Neuronal stem cell (in vitro differentiated cells): ENCODE data around the gene BRAT1.

Experiments
- DNase-seq: peaks from one replicate; pipeline ENCODE4 v3.0.0-alpha.2; 2013; ENCODE audit warnings: low spot score
- H2AFZ ChIP-seq: one replicate; pipeline ENCODE4 v1.6.1; 2013; ENCODE audit warnings: mild to moderate bottlenecking, low read length, inconsistent platforms
- H2AK5ac ChIP-seq: 2 replicates; pipeline ENCODE4 v1.6.1; 2013; ENCODE audit warnings: low read depth, mild to moderate bottlenecking, inconsistent platforms, low read length, moderate library complexity, mixed read lengths
- H2BK120ac ChIP-seq: 2 replicates; pipeline ENCODE4 v1.6.1; 2013; ENCODE audit warnings: low read depth, mild to moderate bottlenecking, inconsistent platforms, low read length, moderate library complexity, mixed read lengths
- H2BK12ac ChIP-seq: one replicate; pipeline ENCODE4 v1.6.1; 2013; ENCODE audit warnings: low read length, inconsistent platforms
- H2BK15ac ChIP-seq: 2 replicates; pipeline ENCODE4 v1.6.1; 2013; ENCODE audit warnings: mild to moderate bottlenecking, low read length, inconsistent platforms, mixed read lengths
- H2BK5ac ChIP-seq: one replicate; pipeline ENCODE4 v1.6.1; 2013; ENCODE audit warnings: inconsistent platforms, mild to moderate bottlenecking, low read length, moderate library complexity
- H3K14ac ChIP-seq: one replicate; pipeline ENCODE4 v1.6.1; 2013; ENCODE audit warnings: low read length, inconsistent platforms
- H3K18ac ChIP-seq: 2 replicates; pipeline ENCODE4 v1.6.1; 2013; ENCODE audit warnings: low read length, inconsistent platforms
- H3K23ac ChIP-seq: 2 replicates; pipeline ENCODE4 v1.6.1; 2013; ENCODE audit warnings: low read depth, mild to moderate bottlenecking, mixed read lengths, low read length, inconsistent platforms; ENCODE audit not compliant: poor library complexity
- H3K27ac ChIP-seq: replicated peaks from 3 replicates; pipeline ENCODE4 v1.5.1; 2013; ENCODE audit warnings: low read length, inconsistent platforms
- H3K27me3 ChIP-seq, 3 experiments: 2 replicates each; pipeline ENCODE4 v1.6.1; 2013; ENCODE audit warnings: low read length in 3 of 3, mild to moderate bottlenecking in 2 of 3, inconsistent platforms in 1 of 3, low read depth in 1 of 3, mixed read lengths in 1 of 3, moderate library complexity in 1 of 3; ENCODE audit not compliant: control insufficient read depth in 3 of 3, insufficient read depth in 3 of 3
- H3K36me3 ChIP-seq, 2 donors: replicated peaks in 1 of 2; 2 replicates each; pipeline ENCODE4 v1.6.1; 2013; ENCODE audit warnings: low read length in 2 of 2; ENCODE audit not compliant: control insufficient read depth in 2 of 2, insufficient read depth in 2 of 2
- H3K4ac ChIP-seq: 2 replicates; pipeline ENCODE4 v1.6.1; 2013; ENCODE audit warnings: inconsistent platforms, mild to moderate bottlenecking, low read length, moderate library complexity
- H3K4me1 ChIP-seq, 2 donors: 1 replicate in 1 of 2; 2 replicates in 1 of 2; pipeline ENCODE4 v1.6.1; 2013; ENCODE audit warnings: low read length in 2 of 2, low read depth in 1 of 2; ENCODE audit not compliant: control insufficient read depth in 2 of 2, insufficient read depth in 1 of 2
- H3K4me2 ChIP-seq: one replicate; pipeline ENCODE4 v1.6.1; 2013; ENCODE audit warnings: mild to moderate bottlenecking, low read length, inconsistent platforms; ENCODE audit not compliant: insufficient read depth, poor library complexity, severe bottlenecking
- H3K4me3 ChIP-seq, 2 donors: 2 replicates each; pipeline ENCODE4 v1.5.1; 2013; ENCODE audit warnings: low read length in 2 of 2, mild to moderate bottlenecking in 2 of 2, inconsistent platforms in 1 of 2, moderate library complexity in 1 of 2
- H3K79me1 ChIP-seq: one replicate; pipeline ENCODE4 v1.6.1; 2013; ENCODE audit warnings: low read depth, mild to moderate bottlenecking, inconsistent platforms, low read length, moderate library complexity
- H3K9ac ChIP-seq: one replicate; pipeline ENCODE4 v1.6.1; 2013; ENCODE audit warnings: mild to moderate bottlenecking, low read depth, low read length, inconsistent platforms; ENCODE audit not compliant: poor library complexity
- H3K9me3 ChIP-seq, 2 donors: replicated peaks in 1 of 2; 2 replicates each; pipeline versions ENCODE3 to v1.6.1; 2013; ENCODE audit warnings: low read length in 2 of 2, mild to moderate bottlenecking in 2 of 2, inconsistent platforms in 1 of 2, low read depth in 1 of 2, mixed read lengths in 1 of 2, moderate library complexity in 1 of 2; ENCODE audit not compliant: control insufficient read depth in 2 of 2, insufficient read depth in 1 of 2
- H4K8ac ChIP-seq: one replicate; pipeline ENCODE4 v1.6.1; 2013; ENCODE audit warnings: low read depth, mild to moderate bottlenecking, inconsistent platforms, low read length, moderate library complexity
- H4K91ac ChIP-seq: one replicate; pipeline ENCODE4 v1.6.1; 2013; ENCODE audit warnings: low read length, low read depth, mild to moderate bottlenecking, inconsistent platforms; ENCODE audit not compliant: poor library complexity
- WGBS, 2 donors: extraction: QIAGEN DNeasy Blood & Tissue Kit; methylation state at CpG; one replicate each; pipeline ENCODE4 v1.1.7; 2013; ENCODE audit warnings: missing lambda C conversion rate in 2 of 2, mixed read lengths in 1 of 2; ENCODE audit not compliant: insufficient read length in 2 of 2, insufficient replicate concordance in 1 of 2; ENCODE audit errors: extremely low coverage in 2 of 2; 5-methylcytosine and 5-hydroxymethylcytosine counted together

The BRAT1 gene

DNA sequence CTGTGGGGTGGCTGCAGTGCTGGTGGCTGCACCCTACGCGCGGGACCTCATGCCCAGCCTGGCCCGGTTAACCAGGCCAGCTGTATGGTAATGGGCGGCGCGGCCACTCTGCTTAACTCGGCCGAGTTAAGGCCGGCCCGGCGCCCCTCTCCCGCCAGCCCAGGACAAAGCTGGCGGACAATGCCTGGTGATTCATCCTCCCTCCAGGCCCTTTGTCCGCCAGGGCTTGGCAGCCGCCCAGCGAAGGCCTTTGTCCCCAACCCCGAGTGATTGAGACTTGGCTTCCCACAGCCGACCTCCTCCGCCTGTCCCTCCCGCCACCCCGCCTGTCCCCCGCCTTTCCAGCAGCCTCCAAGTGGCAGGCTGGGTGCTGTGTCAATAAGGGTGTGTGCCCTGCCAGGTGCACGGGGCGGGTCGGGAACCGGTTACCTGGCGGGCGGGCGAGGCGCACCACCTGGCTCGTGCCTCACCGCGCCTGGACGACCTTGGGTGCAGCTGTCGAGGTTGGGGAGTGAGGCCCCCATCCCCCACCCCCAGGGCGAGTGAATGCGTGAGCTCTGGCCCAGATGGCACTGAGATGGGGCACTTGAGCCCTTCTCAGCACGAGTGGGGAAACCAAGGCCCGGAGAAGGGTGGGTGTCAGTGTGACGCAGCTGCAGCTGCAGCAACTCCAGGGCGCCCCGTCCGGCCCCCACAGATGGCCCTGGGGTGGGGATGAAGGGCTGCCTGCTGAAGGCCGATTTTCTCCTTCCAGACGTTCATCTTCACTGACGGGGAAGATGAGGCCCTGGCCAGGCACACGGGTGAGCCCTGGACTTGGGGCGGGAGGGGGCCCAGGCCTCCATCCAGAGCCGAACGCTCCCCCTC, 31.1 kb downstream of the BRAT1 start:
- H2BK15ac ChIP-seq = no peak overlapping the region
- H3K23ac ChIP-seq = peak overlapping the region; percentile 99
- H3K4me2 ChIP-seq = peak overlapping the region; percentile 91
- H3K9me3 ChIP-seq = no peaks in the 10 kb centered on the region
- H3K27ac ChIP-seq = peak overlapping the region; percentile 97
- H2AK5ac ChIP-seq = peak overlapping the region; percentile 100
- peaks cover 40% of the 10 kb centered on the region for H3K79me1 ChIP-seq
- H2AFZ ChIP-seq = no peak overlapping the region
- H3K36me3 ChIP-seq = peaks cover 44 to 51% of the 10 kb centered on the region in 2 donors
- H3K4ac ChIP-seq = peak overlapping the region; percentile 69
- H3K9ac ChIP-seq = peak overlapping the region; percentile 95
- H4K8ac ChIP-seq = no peak overlapping the region
- WGBS, 2 donors = no CpG with 5 or more reads among the region's 51 CpGs
- H4K91ac ChIP-seq = peak overlapping the region; percentile 48
- peak overlapping the region; percentile 49 for H2BK120ac ChIP-seq
- peak overlapping the region; percentile 9 to 96 for H3K4me3 ChIP-seq
- H3K4me1 ChIP-seq = peaks cover 51 to 64% of the 10 kb centered on the region in 2 donors
- H2BK5ac ChIP-seq = peak overlapping the region; percentile 93
- DNase-seq = peak; percentile 91
- no peaks in the 10 kb centered on the region for H3K27me3 ChIP-seq
- peak overlapping the region; percentile 63 for H3K14ac ChIP-seq
- H2BK12ac ChIP-seq = peak overlapping the region; percentile 98
- peak overlapping the region; percentile 99 for H3K18ac ChIP-seq

DNA sequence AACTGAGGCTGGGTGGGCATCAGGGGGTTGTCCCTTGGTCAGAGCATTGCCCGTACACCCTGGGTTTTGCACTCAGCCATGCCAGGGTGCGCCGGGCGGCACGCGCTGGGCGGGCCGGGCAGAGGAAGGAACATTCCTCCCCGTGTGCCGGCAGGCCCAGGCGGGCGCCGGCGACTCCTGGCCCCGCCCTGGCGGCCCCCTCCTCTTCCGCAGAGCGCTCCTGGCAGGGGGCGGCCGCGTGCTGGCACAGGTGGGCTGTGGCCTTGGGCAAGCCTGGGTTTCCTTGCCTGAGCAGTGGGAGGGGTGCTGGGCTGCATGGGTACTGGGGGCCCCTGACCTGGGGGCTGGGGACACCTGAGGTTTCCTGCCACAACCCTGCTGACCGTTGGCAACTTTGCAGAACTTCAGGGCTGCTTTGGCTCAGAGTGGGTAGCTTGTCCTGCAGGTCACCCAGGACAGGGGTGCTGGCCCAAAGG, 31.8 kb downstream of the BRAT1 start:
- peaks cover 37% of the 10 kb centered on the region for H3K79me1 ChIP-seq
- peak overlapping the region; percentile 49 for H2BK120ac ChIP-seq
- no CpG with 5 or more reads among the region's 22 CpGs for WGBS, 2 donors
- H3K14ac ChIP-seq = peak overlapping the region; percentile 63
- peak overlapping the region; percentile 97 for H3K27ac ChIP-seq
- no peak for DNase-seq
- no peaks in the 10 kb centered on the region for H3K27me3 ChIP-seq
- peak overlapping the region; percentile 93 for H2BK5ac ChIP-seq
- peak overlapping the region; percentile 100 for H2AK5ac ChIP-seq
- peak overlapping the region; percentile 88 for H3K9ac ChIP-seq
- H4K91ac ChIP-seq = peak overlapping the region; percentile 57
- H3K4me3 ChIP-seq = peak overlapping the region; percentile 25 to 96
- peak overlapping the region; percentile 99 for H3K18ac ChIP-seq
- H3K4ac ChIP-seq = peak overlapping the region; percentile 79
- peak overlapping the region; percentile 98 for H2BK12ac ChIP-seq
- H4K8ac ChIP-seq = no peak overlapping the region
- peak overlapping the region; percentile 91 for H3K4me2 ChIP-seq
- H3K36me3 ChIP-seq = peaks cover 37 to 44% of the 10 kb centered on the region in 2 donors
- H2AFZ ChIP-seq = no peak overlapping the region
- H2BK15ac ChIP-seq = peak overlapping the region; percentile 16
- H3K9me3 ChIP-seq = no peaks in the 10 kb centered on the region
- peaks cover 54 to 69% of the 10 kb centered on the region in 2 donors for H3K4me1 ChIP-seq
- peak overlapping the region; percentile 21 for H3K23ac ChIP-seq

DNA sequence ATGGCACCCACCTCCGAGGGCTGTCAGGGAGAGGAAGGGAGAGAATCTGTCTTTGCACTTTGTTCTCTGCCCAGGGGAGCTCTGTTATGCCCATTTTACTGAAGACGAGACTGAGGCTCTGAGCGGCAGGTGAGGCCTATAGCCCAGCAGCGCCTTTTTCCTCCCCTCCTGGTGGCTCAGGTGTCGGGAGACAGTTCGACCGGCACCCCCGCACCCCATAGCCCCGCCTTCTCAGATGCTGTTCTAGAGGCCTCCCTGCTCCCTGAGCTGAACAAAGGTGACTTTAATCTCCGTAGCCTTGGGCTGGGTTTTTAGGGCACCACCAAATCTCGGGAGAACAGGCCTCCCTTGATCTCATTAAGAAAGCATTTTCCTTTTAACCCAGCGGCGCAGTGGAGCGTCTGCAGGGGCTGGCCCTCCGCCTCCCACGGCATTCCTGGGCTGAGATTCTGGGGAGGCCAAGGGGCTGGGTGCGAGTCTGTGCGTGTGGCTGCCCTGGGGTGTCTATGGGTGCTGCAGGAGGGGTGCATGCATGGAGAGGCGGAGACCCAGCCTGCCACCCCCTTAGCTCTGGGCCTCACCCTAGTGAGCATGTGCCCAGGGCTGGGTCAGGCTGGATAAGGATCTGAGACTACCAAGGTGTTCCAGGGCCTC, 32.4 kb downstream of the BRAT1 start:
- Histone ChIP-seq H2AK5ac (peak overlapping the region; percentile 100), H3K4me1 (peaks cover 55 to 70% of the 10 kb centered on the region in 2 donors), H4K8ac (no peak overlapping the region), H2BK120ac (peak overlapping the region; percentile 92), H3K4me3 (peak overlapping the region; percentile 87 to 96), H2BK5ac (peak overlapping the region; percentile 93), H3K9ac (peak overlapping the region; percentile 97), H2BK15ac (peak overlapping the region; percentile 91), H3K27me3 (no peaks in the 10 kb centered on the region), H3K18ac (peak overlapping the region; percentile 99), H2BK12ac (peak overlapping the region; percentile 98), H2AFZ (no peak overlapping the region), H3K27ac (peak overlapping the region; percentile 97), H3K79me1 (peaks cover 37% of the 10 kb centered on the region), H3K23ac (peak overlapping the region; percentile 21), H4K91ac (peak overlapping the region; percentile 57), H3K14ac (peak overlapping the region; percentile 91), H3K4me2 (peak overlapping the region; percentile 91), H3K36me3 (peaks cover 32 to 38% of the 10 kb centered on the region in 2 donors), H3K4ac (peak overlapping the region; percentile 79), H3K9me3 (no peaks in the 10 kb centered on the region)
- WGBS, 2 donors = no CpG with 5 or more reads among the region's 19 CpGs
- peak; percentile 68 for DNase-seq
